WTC11 (cell line): ENCODE measurements around the gene TUBB2B. TPM values are rescaled to one million over a fixed set of nuclear protein-coding genes. Genes with fewer than 3 reads are reported as not detected.
A peak's percentile ranks its signal among the peaks of the same experiment; 100 is the strongest.

Experiments
- ATF6 ChIP-seq: sonication (generic); formaldehyde crosslinking; IDR thresholded peaks from 2 replicates; pipeline ENCODE4 v1.8.1; 2023; ENCODE audit warnings: mild to moderate bottlenecking, missing genetic modification reagents
- CTCF ChIP-seq: fragments of 200-600 bp; IDR thresholded peaks from 2 replicates; pipeline ENCODE4 v1.8.0; 2022; ENCODE audit warnings: antibody characterized with exemption
- E2F5 ChIP-seq: sonication (generic); formaldehyde crosslinking; IDR thresholded peaks from 2 replicates; pipeline ENCODE4 v1.8.1; 2022; ENCODE audit warnings: mild to moderate bottlenecking, moderate library complexity, missing genetic modification reagents
- EMX1 ChIP-seq: fragments of 250-450 bp; sonication (Bioruptor Pico); IDR thresholded peaks from 2 replicates; pipeline ENCODE4 v1.8.0; 2021; ENCODE audit warnings: mild to moderate bottlenecking
- ESRRA ChIP-seq: sonication (generic); formaldehyde crosslinking; IDR thresholded peaks from 2 replicates; pipeline ENCODE4 v1.8.1; 2022; ENCODE audit warnings: mild to moderate bottlenecking, missing genetic modification reagents, borderline replicate concordance
- ETV6 ChIP-seq: sonication (generic); formaldehyde crosslinking; IDR thresholded peaks from 2 replicates; pipeline ENCODE4 v1.8.1; 2022; ENCODE audit warnings: mild to moderate bottlenecking, missing genetic modification reagents
- FOXJ3 ChIP-seq: sonication (generic); formaldehyde crosslinking; IDR thresholded peaks from 2 replicates; pipeline ENCODE4 v1.9.0; 2021; ENCODE audit warnings: missing genetic modification reagents, mild to moderate bottlenecking, borderline replicate concordance
- GRHL2 ChIP-seq: fragments of 250-450 bp; sonication (Bioruptor Pico); IDR thresholded peaks from 2 replicates; pipeline ENCODE4 v1.8.0; 2022; ENCODE audit warnings: mild to moderate bottlenecking, moderate library complexity; ENCODE audit not compliant: insufficient replicate concordance, severe bottlenecking
- HMGXB4 ChIP-seq: sonication (generic); formaldehyde crosslinking; IDR thresholded peaks from 2 replicates; pipeline ENCODE4 v1.8.1; 2023; ENCODE audit warnings: mild to moderate bottlenecking, moderate library complexity, missing genetic modification reagents
- IRF2 ChIP-seq: sonication (generic); formaldehyde crosslinking; IDR thresholded peaks from 2 replicates; pipeline ENCODE4 v1.8.0; 2022; ENCODE audit warnings: low read depth, missing genetic modification reagents, borderline replicate concordance
- JUN ChIP-seq: sonication (generic); formaldehyde crosslinking; IDR thresholded peaks from 2 replicates; pipeline ENCODE4 v1.8.0; 2023; ENCODE audit warnings: mild to moderate bottlenecking, missing genetic modification reagents
- NFATC4 ChIP-seq: fragments of 250-450 bp; sonication (Bioruptor Pico); IDR thresholded peaks from 2 replicates; pipeline ENCODE4 v1.9.0; 2021; ENCODE audit warnings: mild to moderate bottlenecking
- NFE2L1 ChIP-seq: sonication (generic); formaldehyde crosslinking; IDR thresholded peaks from 2 replicates; pipeline ENCODE4 v1.8.1; 2023; ENCODE audit warnings: missing genetic modification reagents
- SMAD3 ChIP-seq: sonication (generic); formaldehyde crosslinking; IDR thresholded peaks from 2 replicates; pipeline ENCODE4 v1.8.0; 2022; ENCODE audit warnings: missing genetic modification reagents, mild to moderate bottlenecking, borderline replicate concordance
- SOX15 ChIP-seq: fragments of 250-450 bp; sonication (Bioruptor Pico); IDR thresholded peaks from 2 replicates; pipeline ENCODE4 v1.9.0; 2021; ENCODE audit warnings: mild to moderate bottlenecking
- TP53 ChIP-seq: sonication (generic); formaldehyde crosslinking; IDR thresholded peaks from 2 replicates; pipeline ENCODE4 v1.8.1; 2023; ENCODE audit warnings: mild to moderate bottlenecking, missing genetic modification reagents
- USF1 ChIP-seq: sonication (generic); formaldehyde crosslinking; IDR thresholded peaks from 2 replicates; pipeline ENCODE4 v1.8.0; 2022; ENCODE audit warnings: mild to moderate bottlenecking, missing genetic modification reagents
- ZNF138 ChIP-seq: sonication (generic); formaldehyde crosslinking; conservative IDR thresholded peaks from 2 replicates; pipeline ENCODE4 v1.8.1; 2022; ENCODE audit warnings: mild to moderate bottlenecking, moderate library complexity, missing genetic modification reagents
- ZNF232 ChIP-seq: sonication (generic); formaldehyde crosslinking; IDR thresholded peaks from 2 replicates; pipeline ENCODE4 v1.8.0; 2022; ENCODE audit warnings: mild to moderate bottlenecking, missing genetic modification reagents
- ZNF281 ChIP-seq: sonication (generic); formaldehyde crosslinking; IDR thresholded peaks from 2 replicates; pipeline ENCODE4 v1.8.0; 2023; ENCODE audit warnings: mild to moderate bottlenecking, missing genetic modification reagents
- ZNF396 ChIP-seq: fragments of 250-450 bp; sonication (Bioruptor Pico); IDR thresholded peaks from 2 replicates; pipeline ENCODE4 v1.8.0; 2021; ENCODE audit warnings: mild to moderate bottlenecking, moderate library complexity, borderline replicate concordance
- ZNF416 ChIP-seq: fragments of 250-450 bp; sonication (Bioruptor Pico); IDR thresholded peaks from 2 replicates; pipeline ENCODE4 v1.9.0; 2021; ENCODE audit warnings: mild to moderate bottlenecking, inconsistent platforms
- ZNF532 ChIP-seq: fragments of 250-450 bp; sonication (Bioruptor Pico); IDR thresholded peaks from 2 replicates; pipeline ENCODE4 v1.9.0; 2021; ENCODE audit warnings: mild to moderate bottlenecking, borderline replicate concordance
- total RNA-seq: library from RNA; stranded (reverse); gene quantifications from 3 replicates; pipeline ENCODE4 v1.2.3, GENCODE V29; 2021

Gene TUBB2B
- total RNA-seq, 1 experiment from 2014 or later = 591 TPM

GRCh38 chr6:3258720-3259490 lies 31.5 kb upstream of the TUBB2B start, which contains the start of gene PSMG4 (continued):
- TF ChIP-seq ZNF532 = no peak
- TF ChIP-seq CTCF = no peak
- no peak for TF ChIP-seq USF1
- TF ChIP-seq ZNF396 (CRISPR knock-in tag) = no peak
- peak; percentile 81; the same call in 1 of the 2 replicates for TF ChIP-seq ETV6 (CRISPR knock-in tag)
- no peak for TF ChIP-seq EMX1 (CRISPR knock-in tag)
- no peak for TF ChIP-seq FOXJ3 (CRISPR knock-in tag)
- peak; percentile 85; the same call in 1 of the 2 replicates for TF ChIP-seq ZNF232 (CRISPR knock-in tag)
- no peak for TF ChIP-seq SOX15 (CRISPR knock-in tag)
- TF ChIP-seq SMAD3 = 0 out of 2 replicates have a peak, but pooled peaks have one; percentile 56
- no peak for TF ChIP-seq NFATC4 (CRISPR knock-in tag)
- no peak for TF ChIP-seq ZNF281
- no peak for TF ChIP-seq ZNF416 (CRISPR knock-in tag)
- TF ChIP-seq ZNF138 (CRISPR knock-in tag) = no peak; the same call in 1 of the 2 replicates
- TF ChIP-seq JUN (CRISPR knock-in tag) = no peak
- no peak for TF ChIP-seq ATF6 (CRISPR knock-in tag)
- TF ChIP-seq NFE2L1 (CRISPR knock-in tag) = peak; percentile 86
- TF ChIP-seq GRHL2 (CRISPR knock-in tag) = no peak
- peak; percentile 84 for TF ChIP-seq E2F5 (CRISPR knock-in tag)
- no peak for TF ChIP-seq ESRRA (CRISPR knock-in tag)
- TF ChIP-seq TP53 (CRISPR knock-in tag) = peak; percentile 64; the same call in 1 of the 2 replicates
- peak; percentile 52; the same call in 1 of the 2 replicates for TF ChIP-seq HMGXB4 (CRISPR knock-in tag)
- TF ChIP-seq IRF2 (CRISPR knock-in tag) = peak; percentile 78; the same call in 1 of the 2 replicates
